ENCODE measurements around the gene CAPN5. TPM values are rescaled to one million over a fixed set of nuclear protein-coding genes. Genes with fewer than 3 reads are reported as not detected.
"Not testable (repeated sequence)": the region's sequence is repeated elsewhere in the genome, so short reads cannot be mapped to it uniquely, and the experiment has no call there.

Gene CAPN5
- total RNA-seq, 1 experiment from 2014 or later = 17.3 TPM

GRCh38 chr11:77044886-77045285, 21.9 kb upstream of the CAPN5 start:
- in situ Hi-C loops (cut with HindIII; ENCODE audit: low pct_unique_long_range_greater_than_20kb, low sequenced_read_pairs) = no loop called here
- ATAC-seq (no peak), DNase-seq (ENCODE audit: low read depth, low spot score) (no peak)
- intact Hi-C loops (cut with micrococcal nuclease; ENCODE audit: unreplicated experiment) = loop anchor here (5.0 kb wide), 1 partner anchor 67 kb away; no protein-coding TSS in a partner anchor
- TF ChIP-seq TCF7L2 (IDR thresholded peaks at IDR 0.05; ENCODE audit: low read depth, low read length) = no peak
- Histone ChIP-seq H3K9me3 (ENCODE audit: control insufficient read depth, insufficient read depth, low read depth, low read length) (no peaks in the 10 kb centered on the region), H3K27ac (ENCODE audit: low read length) (no peak overlapping the region), H3K4me1 (ENCODE audit: control insufficient read depth, insufficient read depth, low read length) (peaks cover 7% of the 10 kb centered on the region), H3K4me3 (ENCODE audit: low read depth in 2 of 2, low read length in 2 of 2) (no peak overlapping the region), H3K27me3 (ENCODE audit: control insufficient read depth, insufficient read depth, low read length) (no peaks in the 10 kb centered on the region), H3K36me3 (ENCODE audit: control insufficient read depth, insufficient read depth, low read length) (no peaks in the 10 kb centered on the region)
- POLR2A ChIA-PET = no interaction called here
- BruUV-seq (replicated peaks) = no TSS peak
- CTCF ChIA-PET = interaction anchor here (0.6 to 1.9 kb wide), 5 partner anchors 14 to 125 kb away, joined by 3 to 13 read pairs (median 3); no protein-coding TSS in a partner anchor

GRCh38 chr11:77046060-77046501, 20.7 kb upstream of the CAPN5 start:
- ChIA-PET CTCF (interaction anchor here (1.1 to 1.9 kb wide), 3 partner anchors 16 to 127 kb away, joined by 3 to 13 read pairs (median 8); no protein-coding TSS in a partner anchor), POLR2A (no interaction called here)
- Histone ChIP-seq H3K27me3 (ENCODE audit: control insufficient read depth, insufficient read depth, low read length) (no peaks in the 10 kb centered on the region), H3K27ac (ENCODE audit: low read length) (no peak overlapping the region), H3K4me3 (ENCODE audit: low read depth in 2 of 2, low read length in 2 of 2) (peak overlapping the region; percentile 8 to 48; a peak in 3 of 4 replicates), H3K9me3 (ENCODE audit: control insufficient read depth, insufficient read depth, low read depth, low read length) (no peaks in the 10 kb centered on the region), H3K36me3 (ENCODE audit: control insufficient read depth, insufficient read depth, low read length) (no peaks in the 10 kb centered on the region), H3K4me1 (ENCODE audit: control insufficient read depth, insufficient read depth, low read length) (peaks cover 7% of the 10 kb centered on the region)
- intact Hi-C loops (cut with micrococcal nuclease; ENCODE audit: unreplicated experiment) (loop anchor here (2.0 to 5.0 kb wide), 3 partner anchors 66 to 311 kb away; no protein-coding TSS in a partner anchor), in situ Hi-C loops (cut with HindIII; ENCODE audit: low pct_unique_long_range_greater_than_20kb, low sequenced_read_pairs) (no loop called here)
- BruUV-seq (replicated peaks) = no TSS peak
- peak; percentile 85 for ATAC-seq
- DNase-seq (ENCODE audit: low read depth, low spot score) = no peak
- TF ChIP-seq CTCF (IDR thresholded peaks at IDR 0.05) = peak; percentile 100
- no peak for TF ChIP-seq SIN3A (IDR thresholded peaks at IDR 0.05; ENCODE audit: borderline replicate concordance, insufficient read depth, low read depth, low read length)

- no TSS peak for BruUV-seq (replicated peaks)
- no peak for TF ChIP-seq SIN3A (IDR thresholded peaks at IDR 0.05; ENCODE audit: borderline replicate concordance, insufficient read depth, low read depth, low read length)
- peak; percentile 69 for TF ChIP-seq CTCF (IDR thresholded peaks at IDR 0.05)
- no peak for TF ChIP-seq REST (IDR thresholded peaks at IDR 0.05; ENCODE audit: insufficient read depth in 1 of 2, low read depth in 2 of 2, low read length in 1 of 2)
- intact Hi-C loops (cut with micrococcal nuclease; ENCODE audit: unreplicated experiment) (loop anchor here (1.0 to 5.0 kb wide), 4 partner anchors 44 to 312 kb away; no protein-coding TSS in a partner anchor), in situ Hi-C loops (cut with HindIII; ENCODE audit: low pct_unique_long_range_greater_than_20kb, low sequenced_read_pairs) (no loop called here)
- ChIA-PET POLR2A (interaction anchor here (0.6 kb wide), 4 partner anchors 9 to 1031 kb away, joined by 3 to 7 read pairs (median 5); no protein-coding TSS in a partner anchor), CTCF (interaction anchor here (0.6 to 3.0 kb wide), 29 partner anchors 18 to 530 kb away, joined by 3 to 80 read pairs (median 5); no protein-coding TSS in a partner anchor)
- peaks cover 7% of the 10 kb centered on the region for H3K4me1 ChIP-seq (ENCODE audit: control insufficient read depth, insufficient read depth, low read length)
- DNase-seq (ENCODE audit: low read depth, low spot score) (peak; percentile 87), ATAC-seq (peak; percentile 89)
- peak overlapping the region; percentile 21 to 67 for H3K4me3 ChIP-seq (ENCODE audit: low read depth in 2 of 2, low read length in 2 of 2)
- H3K9me3 ChIP-seq (ENCODE audit: control insufficient read depth, insufficient read depth, low read depth, low read length) = no peaks in the 10 kb centered on the region
- no peaks in the 10 kb centered on the region for H3K36me3 ChIP-seq (ENCODE audit: control insufficient read depth, insufficient read depth, low read length)
- no peaks in the 10 kb centered on the region for H3K27me3 ChIP-seq (ENCODE audit: control insufficient read depth, insufficient read depth, low read length)
- H3K27ac ChIP-seq (ENCODE audit: low read length) = no peak overlapping the region
These were observed 19.5 kb upstream of the CAPN5 start for GRCh38 chr11:77047007-77047927.

GRCh38 chr11:77047928-77048446, 18.8 kb upstream of the CAPN5 start:
- POLR2A ChIA-PET = interaction anchor here (0.6 kb wide), 1 partner anchor 1030 kb away, joined by 4 read pairs; no protein-coding TSS in a partner anchor
- H3K27me3 ChIP-seq (ENCODE audit: control insufficient read depth, insufficient read depth, low read length); DNase-seq (ENCODE audit: low read depth, low spot score); in situ Hi-C loops (cut with HindIII; ENCODE audit: low pct_unique_long_range_greater_than_20kb, low sequenced_read_pairs); H3K27ac ChIP-seq (ENCODE audit: low read length); H3K36me3 ChIP-seq (ENCODE audit: control insufficient read depth, insufficient read depth, low read length); H3K4me1 ChIP-seq (ENCODE audit: control insufficient read depth, insufficient read depth, low read length); ATAC-seq; H3K4me3 ChIP-seq (ENCODE audit: low read depth in 2 of 2, low read length in 2 of 2); BruUV-seq (replicated peaks); H3K9me3 ChIP-seq (ENCODE audit: control insufficient read depth, insufficient read depth, low read depth, low read length): not testable (repeated sequence)
- CTCF ChIA-PET = interaction anchor here (0.6 to 3.0 kb wide), 24 partner anchors 17 to 529 kb away, joined by 3 to 80 read pairs (median 6); no protein-coding TSS in a partner anchor
- intact Hi-C loops (cut with micrococcal nuclease; ENCODE audit: unreplicated experiment) = loop anchor here (1.0 to 5.0 kb wide), 4 partner anchors 43 to 313 kb away; no protein-coding TSS in a partner anchor
